ENCODE measurements around the gene CFAP69.
A peak's percentile ranks its signal among the peaks of the same experiment; 100 is the strongest.

CFAP69 gene, protein sequence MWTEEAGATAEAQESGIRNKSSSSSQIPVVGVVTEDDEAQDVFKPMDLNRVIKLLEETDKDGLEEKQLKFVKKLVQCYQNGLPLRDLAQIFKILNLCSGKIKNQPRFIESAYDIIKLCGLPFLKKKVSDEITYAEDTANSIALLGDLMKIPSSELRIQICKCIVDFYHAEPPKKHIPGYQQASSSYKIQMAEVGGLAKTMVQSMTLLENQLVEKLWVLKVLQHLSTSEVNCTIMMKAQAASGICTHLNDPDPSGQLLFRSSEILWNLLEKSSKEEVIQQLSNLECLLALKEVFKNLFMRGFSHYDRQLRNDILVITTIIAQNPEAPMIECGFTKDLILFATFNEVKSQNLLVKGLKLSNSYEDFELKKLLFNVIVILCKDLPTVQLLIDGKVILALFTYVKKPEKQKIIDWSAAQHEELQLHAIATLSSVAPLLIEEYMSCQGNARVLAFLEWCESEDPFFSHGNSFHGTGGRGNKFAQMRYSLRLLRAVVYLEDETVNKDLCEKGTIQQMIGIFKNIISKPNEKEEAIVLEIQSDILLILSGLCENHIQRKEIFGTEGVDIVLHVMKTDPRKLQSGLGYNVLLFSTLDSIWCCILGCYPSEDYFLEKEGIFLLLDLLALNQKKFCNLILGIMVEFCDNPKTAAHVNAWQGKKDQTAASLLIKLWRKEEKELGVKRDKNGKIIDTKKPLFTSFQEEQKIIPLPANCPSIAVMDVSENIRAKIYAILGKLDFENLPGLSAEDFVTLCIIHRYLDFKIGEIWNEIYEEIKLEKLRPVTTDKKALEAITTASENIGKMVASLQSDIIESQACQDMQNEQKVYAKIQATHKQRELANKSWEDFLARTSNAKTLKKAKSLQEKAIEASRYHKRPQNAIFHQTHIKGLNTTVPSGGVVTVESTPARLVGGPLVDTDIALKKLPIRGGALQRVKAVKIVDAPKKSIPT

DNA sequence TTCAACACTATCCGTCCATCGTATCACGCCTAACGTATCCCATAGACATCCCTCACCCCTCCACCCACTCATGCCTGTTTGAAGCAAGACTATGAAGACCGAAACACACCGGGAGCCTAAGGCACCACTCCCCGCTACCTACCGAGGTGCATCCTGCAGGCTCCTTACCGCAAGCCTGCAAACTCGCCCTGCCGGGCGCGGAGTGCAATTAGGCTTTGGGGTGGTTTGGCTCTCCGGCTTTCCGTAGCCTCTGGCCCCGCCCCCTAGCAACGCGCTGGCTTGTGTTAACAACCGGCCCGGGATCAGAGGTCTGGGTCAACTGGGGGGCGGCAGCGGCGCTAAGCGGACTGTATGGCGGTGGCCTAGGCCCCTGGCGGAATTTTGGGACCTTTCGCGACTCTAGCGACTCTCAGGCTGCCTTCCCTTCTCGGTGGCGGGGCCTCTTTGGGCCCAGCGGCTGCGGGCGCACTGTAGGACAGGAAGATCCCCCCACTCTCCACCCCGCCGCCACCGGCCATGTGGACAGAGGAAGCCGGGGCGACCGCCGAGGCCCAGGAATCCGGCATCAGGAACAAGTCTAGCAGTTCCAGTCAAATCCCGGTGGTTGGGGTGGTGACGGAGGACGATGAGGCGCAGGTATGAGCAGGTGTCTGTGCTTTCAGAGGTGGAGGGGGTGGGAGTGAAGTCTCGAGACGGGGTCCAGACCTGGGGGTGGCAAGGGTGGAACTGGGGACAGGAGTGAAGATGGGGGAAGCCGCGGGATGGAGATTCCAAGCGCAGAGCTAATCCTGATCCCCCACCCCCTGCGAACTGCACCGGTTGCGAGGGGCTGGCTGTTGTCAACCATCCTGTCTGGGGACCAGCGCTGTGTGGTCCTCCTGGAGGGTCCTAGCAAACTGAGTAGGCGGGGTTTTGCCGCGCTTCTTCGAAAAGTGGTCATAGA, at the start of gene CFAP69:
CFAP69 (plus strand) TSS at position 266 of the 943 bp plus-strand sequence; CDS start at position 517, 251 bp downstream.
- DNase-seq, result peak; percentile 61 to 80 (median 73)

DNA sequence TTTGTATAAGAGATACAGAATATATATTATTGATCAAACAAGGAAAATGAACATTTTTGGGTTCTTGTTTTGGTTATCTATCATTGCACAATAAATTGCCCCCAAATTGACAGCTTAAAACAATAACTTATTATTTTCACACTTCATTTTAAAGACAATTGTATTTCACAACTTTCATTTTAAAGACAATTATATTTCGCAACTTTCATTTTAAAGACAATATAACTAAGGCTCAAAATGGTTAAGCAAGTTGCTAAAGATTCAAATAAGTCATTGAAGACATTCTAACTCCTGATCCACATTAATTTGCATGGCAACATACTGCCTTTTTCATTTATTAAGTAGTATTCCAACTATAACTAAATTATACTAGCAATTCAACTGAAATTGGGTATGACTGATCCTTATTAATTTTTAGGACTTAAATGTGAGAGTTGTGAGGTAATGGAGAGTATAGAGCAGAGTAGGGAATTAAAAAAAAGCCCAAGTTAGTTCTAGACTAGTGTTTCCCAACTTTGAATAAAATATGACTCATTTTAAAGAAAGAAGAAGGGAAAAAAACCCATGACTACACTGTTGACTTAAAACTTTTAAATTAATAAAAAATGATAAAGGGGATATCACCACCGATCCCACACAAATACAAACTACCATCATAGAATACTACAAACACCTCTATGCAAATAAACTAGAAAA, 43.3 kb upstream of the CFAP69 start:
- DNase-seq, result no peak

DNA sequence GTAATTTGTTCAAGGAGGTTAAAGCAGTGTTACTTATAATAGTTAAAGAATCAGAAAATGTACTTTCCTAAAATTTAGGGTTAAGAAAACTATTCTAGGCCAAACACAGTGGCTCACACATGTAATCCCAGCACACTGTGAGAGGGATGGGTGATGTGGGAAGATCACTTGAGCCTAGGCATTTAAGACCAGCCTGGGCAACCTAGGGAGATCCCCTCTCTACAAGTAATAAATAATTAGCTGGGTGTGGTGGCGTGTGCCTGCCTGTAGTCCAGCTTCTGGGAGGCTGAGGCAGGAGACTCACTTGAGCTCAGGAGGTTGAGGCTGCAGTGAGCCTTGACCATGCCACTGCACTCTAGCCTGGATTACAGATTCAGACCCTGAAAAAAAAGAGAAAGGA, 37.0 kb upstream of the CFAP69 start:
- no peak for DNase-seq

DNA sequence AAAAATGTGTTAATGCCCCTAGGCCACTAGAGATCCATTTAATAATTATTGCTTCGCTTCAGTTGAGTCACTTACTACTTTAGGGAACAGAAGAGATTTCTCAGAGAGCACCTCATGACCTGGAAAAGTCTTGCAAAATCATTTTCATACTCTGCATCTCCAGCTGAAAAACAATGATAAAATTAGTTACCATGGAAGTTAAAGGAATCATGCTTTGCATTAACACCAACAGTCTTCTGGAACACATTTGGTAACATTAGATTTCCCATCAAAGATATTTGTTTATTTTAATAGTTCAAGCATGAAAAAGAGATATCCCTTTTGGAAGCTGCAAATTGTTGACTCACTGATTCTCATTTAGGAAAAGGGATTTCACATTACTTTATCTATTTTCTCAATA, 35.2 kb upstream of the CFAP69 start:
- DNase-seq, result no peak

DNA sequence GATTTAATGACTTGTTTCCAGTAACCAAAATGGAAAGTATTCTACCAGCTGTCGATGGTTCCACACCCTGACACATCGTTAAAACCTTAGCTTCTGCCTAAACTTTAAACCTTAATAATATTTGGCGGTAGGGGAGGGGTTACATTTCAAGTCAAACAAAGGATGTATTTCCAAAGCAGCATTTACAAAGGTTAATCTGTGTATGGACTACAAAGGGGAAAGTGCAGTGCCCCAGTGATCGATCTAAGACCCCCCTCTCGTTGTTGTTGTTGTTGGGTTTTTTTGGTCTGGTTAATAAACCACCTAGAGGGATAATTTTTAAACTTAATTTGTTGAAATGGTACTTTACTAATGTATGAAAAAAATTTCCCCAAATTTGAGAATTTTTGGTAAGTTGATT, 34.5 kb upstream of the CFAP69 start:
- no peak for DNase-seq

DNA sequence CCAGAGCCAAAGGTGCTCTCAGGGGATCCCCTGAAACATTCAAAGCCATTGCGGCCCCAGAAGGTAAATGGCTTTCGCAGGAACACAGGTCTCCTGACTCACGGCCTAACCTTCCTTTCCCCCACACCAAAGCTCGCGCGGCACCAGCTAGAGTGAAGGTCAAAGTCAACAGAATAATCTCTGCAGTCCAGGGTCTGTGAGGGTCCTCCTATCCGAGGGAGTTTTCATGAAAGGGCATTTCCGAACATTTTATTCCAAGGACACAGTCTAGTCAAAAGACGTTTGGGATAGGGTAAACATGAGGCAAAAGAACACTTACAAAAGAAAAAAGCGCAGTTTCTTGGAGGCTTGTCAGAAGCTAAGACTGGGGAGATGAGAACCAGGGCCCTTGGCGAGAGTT, 34.0 kb upstream of the CFAP69 start:
- DNase-seq, result no peak

DNA sequence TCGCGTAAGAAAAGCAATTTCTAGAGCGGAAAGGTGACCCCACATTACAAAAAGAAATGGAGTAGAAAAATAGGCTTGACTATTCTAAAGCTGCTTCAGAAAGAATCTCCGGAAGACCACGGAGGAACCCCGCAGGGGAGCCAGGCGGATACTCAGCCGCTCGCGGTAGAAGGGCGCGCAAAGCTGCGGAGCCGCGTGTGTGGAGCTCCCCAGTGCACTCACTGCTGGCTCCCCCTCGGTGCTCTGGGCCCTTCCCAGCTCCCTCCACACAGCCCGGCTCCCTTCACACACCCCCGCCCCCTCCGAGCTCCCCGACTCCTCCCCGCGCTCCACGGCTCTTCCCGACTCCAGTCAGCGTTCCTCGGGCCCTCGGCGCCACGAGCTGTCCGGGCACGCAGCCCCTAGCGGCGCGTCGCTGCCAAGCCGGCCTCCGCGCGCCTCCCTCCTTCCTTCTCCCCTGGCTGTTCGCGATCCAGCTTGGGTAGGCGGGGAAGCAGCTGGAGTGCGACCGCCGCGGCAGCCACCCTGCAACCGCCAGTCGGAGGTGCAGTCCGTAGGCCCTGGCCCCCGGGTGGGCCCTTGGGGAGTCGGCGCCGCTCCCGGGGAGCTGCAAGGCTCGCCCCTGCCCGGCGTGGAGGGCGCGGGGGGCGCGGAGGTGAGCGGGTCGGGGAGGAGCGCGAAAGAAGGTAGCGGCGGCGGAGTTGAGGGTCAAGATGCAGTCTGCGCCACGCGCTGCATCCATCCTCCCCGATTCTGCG, 33.4 kb upstream of the CFAP69 start, which contains the start of gene STEAP2:
STEAP2 (plus strand) TSS at position 350 of the 758 bp plus-strand sequence. CDS start 13,343 bp downstream, outside the sequence.
- no peak for DNase-seq

DNA sequence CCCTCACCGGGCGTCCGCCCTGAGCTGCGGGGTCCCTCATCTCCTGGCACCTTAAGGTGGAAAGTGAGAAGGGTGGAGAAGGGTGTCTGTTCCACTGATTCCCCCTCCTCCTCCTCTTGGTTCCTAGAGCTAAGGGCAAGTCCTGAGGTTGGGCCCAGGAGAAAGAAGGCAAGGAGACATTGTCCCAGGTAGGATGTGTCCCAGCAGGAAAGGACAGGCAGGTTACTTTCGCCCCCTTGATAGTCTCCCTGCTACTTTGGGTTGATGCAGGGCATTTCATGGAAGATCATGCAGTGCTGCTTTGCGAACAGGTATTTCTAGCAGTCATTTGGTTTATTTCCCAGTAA, 32.9 kb upstream of the CFAP69 start:
- DNase-seq, result no peak

DNA sequence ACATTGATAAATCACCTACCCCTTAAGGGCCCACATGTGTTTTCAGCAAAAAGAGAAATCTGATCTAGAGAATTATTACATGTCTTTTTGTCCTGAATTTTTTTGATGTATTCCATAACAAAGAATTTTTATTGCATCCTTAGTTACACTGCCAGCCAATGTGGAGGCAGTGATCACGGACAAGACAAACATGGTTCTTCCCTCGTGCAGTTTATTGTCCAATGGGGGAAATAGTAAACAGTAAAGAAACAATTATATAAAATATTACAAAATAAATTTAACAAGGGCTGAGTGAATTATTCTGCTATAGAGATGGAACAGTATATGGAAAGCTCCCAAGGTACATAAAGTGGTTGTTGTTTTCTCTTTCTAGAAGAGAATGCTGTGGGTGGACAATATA, 31.5 kb upstream of the CFAP69 start:
- DNase-seq, result no peak

DNA sequence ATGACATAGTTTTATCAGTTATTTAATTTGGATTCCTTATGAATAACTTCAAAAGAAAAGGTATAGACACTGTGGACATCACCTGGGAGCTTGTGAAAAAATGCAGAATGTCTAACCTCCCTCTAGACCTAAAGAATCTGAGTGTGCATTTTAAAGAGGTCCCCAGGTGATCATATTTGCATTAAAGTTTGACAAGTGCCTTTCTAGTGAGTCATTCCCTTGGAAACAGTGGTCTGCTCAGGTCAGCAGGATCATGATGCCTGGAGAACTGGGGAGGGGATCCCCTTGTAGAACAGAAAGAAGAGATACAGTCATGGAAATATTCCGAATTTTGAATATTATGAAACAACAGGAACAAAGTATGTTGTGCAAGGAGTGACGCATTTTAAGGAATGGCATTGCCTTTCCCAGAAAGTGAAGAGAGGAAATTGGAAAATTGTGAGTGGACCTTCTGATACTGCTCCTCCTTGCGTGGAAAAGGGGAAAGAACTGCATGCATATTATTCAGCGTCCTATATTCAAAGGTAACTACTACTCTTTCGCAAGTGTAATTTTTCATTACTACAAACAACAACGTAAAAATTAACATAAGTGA, 28.8 kb upstream of the CFAP69 start:
- DNase-seq, result no peak

DNA sequence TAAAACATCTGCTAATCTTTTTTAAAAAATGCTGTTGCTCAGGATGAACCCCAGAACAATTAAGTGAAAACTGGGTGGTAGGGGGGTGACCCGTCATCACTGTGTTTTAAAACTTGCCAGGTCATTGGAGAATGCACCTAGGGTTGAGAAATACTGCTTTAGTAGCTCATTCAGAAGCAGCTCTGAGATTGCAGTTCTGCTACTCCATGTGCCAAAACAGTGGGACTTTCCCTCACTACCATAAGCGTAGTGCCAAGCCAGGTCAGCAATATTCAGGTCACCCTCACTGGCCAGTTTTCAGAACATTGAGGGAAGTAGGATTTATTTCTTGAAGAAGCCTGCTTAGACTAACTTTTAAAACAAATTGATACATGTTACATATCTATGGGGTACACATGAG, 28.2 kb upstream of the CFAP69 start:
- no peak for DNase-seq

DNA sequence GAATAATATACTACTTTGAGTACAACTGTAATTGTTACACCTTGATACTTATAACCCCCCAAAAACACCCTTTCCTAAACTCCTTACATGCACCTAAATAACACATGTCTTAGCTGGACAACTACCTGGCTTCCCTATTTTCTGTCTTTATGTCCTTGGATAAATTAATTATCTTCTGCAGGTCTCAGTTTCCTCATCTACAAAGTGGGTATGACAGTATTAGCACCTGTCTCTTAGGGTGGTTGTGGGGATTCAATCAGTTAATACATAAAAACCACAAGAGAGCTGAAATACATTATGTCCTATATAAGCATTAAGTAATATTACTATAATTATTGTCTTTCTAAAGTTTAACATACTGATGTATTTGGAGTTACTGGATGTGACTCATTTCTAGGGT, 22.6 kb upstream of the CFAP69 start:
- no peak for DNase-seq

DNA sequence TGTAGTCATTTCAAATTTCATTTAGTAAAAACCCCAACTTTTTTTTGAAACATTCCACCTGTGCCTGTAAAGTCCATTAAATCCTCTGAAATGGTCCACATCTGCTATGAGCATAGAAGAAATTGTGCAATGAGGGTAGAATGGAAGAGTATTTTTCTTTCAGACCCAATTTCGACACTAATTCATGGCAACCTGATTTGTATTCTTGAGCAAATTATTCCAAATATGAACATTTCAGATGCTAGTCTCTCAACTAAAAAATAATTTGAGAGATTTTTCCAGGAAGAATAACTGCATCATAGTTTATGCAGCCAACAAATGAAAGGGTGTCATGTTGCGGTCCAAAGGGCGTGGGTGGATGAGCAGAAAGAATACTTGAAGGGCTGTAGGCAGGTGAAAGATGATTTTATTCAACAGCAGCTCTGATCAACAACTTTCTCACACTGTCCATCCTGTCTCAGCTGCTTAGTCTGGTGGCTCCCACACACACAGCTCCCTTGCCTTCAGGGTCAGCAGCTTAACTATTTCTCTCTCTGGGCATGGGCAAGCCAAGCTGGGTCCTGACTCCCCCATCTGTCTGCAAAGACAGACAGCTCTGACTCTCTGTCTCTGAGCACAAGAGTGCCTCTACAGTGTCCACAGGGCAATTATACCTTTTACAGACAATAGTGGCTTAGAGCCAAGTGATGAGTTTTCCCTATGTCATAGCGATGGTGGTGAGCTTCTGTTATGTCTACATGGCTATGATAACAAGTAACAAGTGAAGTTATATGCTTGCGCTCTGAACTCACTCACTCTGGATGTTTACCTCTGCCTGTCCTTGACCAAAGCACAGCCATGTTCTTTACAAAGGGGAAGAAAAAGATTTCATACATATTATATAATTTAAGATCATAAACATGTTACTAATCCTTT, 21.9 kb upstream of the CFAP69 start:
- DNase-seq, result no peak

DNA sequence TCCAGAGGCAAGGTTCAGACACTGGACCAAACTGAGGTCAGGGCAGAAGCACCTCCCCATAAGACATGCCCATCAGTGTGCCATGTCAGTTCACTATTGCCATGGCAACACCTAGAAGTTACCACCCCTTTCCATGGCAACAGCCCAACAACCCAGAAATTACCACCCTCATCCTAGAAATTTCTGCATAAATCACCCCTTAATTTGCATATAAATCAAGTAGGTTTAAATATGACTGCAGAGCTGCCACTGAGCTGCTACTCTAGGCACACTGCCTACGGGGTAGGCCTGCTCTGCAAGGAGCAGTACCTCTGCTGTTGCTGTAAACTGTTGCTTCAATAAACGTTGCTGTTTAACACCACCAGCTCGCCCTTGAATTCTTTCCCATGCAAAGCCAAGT, 20.8 kb upstream of the CFAP69 start:
- no peak for DNase-seq

DNA sequence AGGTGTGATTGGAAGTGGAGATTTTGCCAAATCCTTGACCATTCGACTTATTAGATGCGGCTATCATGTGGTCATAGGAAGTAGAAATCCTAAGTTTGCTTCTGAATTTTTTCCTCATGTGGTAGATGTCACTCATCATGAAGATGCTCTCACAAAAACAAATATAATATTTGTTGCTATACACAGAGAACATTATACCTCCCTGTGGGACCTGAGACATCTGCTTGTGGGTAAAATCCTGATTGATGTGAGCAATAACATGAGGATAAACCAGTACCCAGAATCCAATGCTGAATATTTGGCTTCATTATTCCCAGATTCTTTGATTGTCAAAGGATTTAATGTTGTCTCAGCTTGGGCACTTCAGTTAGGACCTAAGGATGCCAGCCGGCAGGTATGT, 19.8 kb upstream of the CFAP69 start:
- no peak for DNase-seq

DNA sequence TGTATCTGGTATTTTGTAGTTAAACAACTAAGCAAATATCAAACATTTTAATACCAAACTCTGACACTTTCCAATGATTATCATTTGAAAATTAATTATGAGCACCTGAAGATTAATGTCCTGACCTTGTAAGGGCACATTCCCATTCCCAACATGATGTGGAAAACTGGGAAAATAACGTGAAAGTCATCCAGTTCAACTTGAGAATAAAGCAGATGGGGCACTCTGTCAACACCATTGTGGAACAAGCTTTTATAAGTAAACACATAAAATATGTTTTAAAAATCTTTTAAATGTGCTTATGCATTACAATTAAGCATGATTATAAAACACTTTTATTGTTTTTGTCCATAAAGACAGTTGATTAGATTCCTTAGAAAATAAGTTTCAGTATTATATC, 19.4 kb upstream of the CFAP69 start:
- no peak for DNase-seq

DNA sequence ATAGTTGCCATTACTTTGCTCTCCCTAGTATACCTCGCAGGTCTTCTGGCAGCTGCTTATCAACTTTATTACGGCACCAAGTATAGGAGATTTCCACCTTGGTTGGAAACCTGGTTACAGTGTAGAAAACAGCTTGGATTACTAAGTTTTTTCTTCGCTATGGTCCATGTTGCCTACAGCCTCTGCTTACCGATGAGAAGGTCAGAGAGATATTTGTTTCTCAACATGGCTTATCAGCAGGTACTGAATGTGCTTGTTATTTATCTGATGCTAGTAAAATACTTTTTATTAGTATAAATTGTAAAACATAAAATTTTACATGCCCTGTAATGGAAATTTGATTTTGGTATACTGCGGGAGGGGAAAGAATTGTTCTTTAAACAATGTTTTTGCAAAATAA, 17.7 kb upstream of the CFAP69 start:
- no peak for DNase-seq

DNA sequence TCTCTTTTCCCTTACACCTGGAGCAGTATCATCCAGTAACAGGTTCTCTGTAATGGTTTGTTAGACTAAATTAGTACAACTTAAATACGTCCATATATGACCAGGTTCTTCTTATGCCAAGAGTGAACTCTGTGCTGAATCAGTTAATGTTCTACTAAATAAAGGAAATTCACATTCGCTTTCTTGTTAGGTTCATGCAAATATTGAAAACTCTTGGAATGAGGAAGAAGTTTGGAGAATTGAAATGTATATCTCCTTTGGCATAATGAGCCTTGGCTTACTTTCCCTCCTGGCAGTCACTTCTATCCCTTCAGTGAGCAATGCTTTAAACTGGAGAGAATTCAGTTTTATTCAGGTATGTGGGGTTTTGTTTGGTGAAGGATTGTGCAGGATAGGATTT, 15.3 kb upstream of the CFAP69 start:
- no peak for DNase-seq

DNA sequence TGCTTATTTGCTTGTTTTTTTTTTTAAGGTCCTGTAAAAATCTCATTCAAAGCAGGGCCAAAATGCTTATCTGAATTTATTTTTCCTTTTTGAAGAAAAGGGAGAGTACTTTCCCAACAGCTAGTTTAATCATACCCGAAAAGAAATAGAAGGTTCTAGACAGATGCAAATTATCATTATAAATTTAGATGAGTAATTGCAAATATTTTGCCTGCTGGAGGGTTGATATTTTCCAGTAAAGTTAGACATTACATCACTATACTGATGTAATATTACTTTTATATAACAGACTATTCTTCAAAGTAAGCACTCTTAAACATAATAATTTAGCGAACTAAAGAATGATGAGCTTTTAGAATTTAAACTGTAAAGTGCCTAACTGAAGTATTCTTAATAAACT, 14.1 kb upstream of the CFAP69 start:
- DNase-seq, result no peak

DNA sequence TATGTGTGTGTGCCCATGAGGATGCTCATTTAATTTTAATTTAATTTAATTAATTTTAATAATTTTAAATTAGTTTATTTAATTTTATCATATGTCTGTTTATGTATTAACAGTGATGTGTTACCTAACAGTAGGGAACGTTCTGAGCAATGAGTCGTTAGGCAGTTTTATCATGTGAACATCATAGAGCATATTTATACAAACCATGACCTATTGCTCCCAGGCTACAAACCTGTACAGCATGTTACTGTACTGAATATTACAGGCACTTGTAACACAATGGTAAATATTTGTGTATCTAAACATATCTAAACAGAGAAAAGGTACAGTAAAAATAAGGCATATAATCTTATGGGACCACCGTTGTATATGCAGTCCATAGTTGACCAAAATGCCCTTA, 13.7 kb upstream of the CFAP69 start:
- no peak for DNase-seq

Measured in activated naive CD4-positive, alpha-beta T cell (primary cell).